ELR (cell line): ENCODE measurements around the gene SAMD14.

ENCODE experiments used
- DNase-seq: peaks from one replicate; pipeline ENCODE4 v3.0.0-alpha.2; 2015; ENCODE audit warnings: low read depth

SAMD14 gene

GRCh38 chr17:50096092-50096491 lies 33.9 kb downstream of the SAMD14 start:
- DNase-seq = no peak

- no peak for DNase-seq
Measured at GRCh38 chr17:50095626-50096037, 34.3 kb downstream of the SAMD14 start.

GRCh38 chr17:50094753-50095619 lies 35.0 kb downstream of the SAMD14 start, which contains the start of gene PDK2:
Gene PDK2 (plus strand): TSS chr17:50095351. CDS start chr17:50095436, 85 bp downstream.
- DNase-seq = peak; percentile 98

DNA sequence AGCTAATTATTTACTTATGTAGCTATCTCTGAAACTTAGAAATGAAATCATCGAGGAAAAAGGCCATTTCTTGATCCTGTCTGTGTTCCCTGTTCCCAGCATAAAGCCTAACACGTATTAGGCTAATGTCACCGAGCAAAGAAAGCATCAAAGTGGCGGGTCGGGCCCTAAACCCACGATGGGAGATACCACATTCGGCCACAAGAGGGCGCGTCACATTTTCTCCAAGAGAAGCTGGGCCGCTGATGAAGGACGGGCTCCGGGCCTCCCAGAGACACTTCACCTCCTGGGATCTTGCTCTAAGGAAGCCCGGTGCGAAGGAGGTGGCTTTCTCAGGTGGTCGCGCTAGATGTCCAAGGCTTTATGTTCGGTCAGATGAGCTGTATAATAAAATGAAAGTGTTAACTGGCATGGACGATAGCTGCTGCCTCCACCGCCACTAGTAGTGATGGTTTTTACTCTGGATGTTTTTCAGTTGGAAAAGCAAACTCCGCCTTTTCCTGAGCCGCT lies 35.7 kb downstream of the SAMD14 start:
- peak; percentile 94 for DNase-seq

- no peak for DNase-seq
Measured at GRCh38 chr17:50093807-50094206, 36.2 kb downstream of the SAMD14 start.

GRCh38 chr17:50093246-50093645 lies 36.7 kb downstream of the SAMD14 start:
- no peak for DNase-seq

DNA sequence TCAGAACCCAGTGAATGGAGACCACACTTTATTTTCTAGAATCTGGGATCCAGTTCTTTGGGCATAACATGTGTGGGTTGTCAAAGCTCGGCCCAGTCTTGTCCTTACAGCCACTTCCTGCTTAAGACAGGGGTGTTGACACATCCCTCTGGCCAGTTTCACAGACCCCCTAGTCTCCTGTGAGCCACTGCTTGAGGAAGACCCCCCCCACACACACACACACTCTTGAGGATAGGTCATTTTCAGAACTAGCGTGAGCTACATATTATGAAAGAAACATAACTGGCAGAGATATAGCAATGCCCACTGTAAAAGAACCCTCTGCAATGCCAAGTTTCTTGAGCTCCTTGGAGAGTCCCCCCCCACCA lies 38.1 kb downstream of the SAMD14 start:
- DNase-seq = no peak

DNA sequence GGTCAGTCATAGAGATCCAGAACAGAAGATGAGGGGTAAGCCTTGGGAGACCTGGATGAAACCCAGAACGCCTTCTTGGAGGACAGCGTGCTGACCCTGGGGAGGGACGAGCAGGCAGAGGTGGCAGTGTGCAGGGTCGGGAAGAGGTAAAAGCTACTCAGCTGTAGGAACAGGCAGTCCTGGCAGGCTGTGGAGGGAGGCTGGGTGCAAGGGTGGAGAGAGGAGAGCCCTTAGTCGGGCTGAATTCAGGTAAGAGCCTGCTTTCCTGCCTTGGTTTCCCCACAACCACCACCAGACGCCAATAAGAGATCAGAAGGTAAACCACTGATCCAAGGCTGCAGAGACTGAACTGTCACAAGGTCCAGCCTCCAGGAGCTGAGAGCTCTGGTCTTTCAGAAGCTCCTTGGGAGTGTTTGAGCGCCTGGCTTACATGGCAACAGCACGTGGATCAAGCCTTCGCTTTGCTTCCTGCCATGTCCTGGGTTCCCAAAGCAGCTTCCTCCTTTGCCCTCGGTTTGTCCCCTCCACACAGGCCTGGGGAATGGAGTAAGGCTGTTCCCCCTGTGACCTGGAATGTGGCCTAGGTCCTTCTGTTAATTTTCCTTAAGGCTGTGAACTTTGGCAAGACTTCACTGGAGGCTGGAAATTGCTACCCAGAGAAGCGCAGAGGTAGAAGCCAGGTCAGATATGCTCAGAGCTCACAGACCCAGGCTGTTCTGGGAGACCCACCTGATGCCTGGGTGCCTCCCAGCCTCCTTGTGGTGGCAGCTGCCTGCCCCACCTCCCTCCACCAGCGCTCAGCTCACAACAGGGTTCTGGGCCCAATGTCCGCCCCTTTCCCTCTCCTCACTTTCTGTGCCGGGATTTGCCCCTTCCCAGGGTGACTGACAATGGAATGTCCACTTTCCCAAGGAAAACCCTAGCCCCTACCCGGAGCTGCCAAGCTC lies 38.7 kb downstream of the SAMD14 start:
- no peak for DNase-seq

DNA sequence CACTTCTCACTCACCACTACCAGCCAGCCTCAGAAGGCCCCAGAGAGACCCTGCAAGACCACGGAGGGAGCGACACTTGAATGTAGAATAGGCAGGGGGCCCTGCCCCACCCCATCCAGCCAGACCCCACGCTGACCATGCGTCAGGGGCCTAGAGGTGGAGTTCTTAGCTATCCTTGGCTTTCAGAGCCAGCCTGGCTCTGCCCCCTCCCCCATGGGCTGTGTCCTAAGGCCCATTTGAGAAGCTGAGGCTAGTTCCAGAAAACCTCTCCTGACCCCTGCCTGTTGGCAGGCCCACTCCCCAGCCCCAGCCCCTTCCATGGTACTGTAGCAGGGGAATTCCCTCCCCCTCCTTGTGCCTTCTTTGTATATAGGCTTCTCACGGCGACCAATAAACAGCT lies 39.9 kb downstream of the SAMD14 start:
- no peak for DNase-seq

DNA sequence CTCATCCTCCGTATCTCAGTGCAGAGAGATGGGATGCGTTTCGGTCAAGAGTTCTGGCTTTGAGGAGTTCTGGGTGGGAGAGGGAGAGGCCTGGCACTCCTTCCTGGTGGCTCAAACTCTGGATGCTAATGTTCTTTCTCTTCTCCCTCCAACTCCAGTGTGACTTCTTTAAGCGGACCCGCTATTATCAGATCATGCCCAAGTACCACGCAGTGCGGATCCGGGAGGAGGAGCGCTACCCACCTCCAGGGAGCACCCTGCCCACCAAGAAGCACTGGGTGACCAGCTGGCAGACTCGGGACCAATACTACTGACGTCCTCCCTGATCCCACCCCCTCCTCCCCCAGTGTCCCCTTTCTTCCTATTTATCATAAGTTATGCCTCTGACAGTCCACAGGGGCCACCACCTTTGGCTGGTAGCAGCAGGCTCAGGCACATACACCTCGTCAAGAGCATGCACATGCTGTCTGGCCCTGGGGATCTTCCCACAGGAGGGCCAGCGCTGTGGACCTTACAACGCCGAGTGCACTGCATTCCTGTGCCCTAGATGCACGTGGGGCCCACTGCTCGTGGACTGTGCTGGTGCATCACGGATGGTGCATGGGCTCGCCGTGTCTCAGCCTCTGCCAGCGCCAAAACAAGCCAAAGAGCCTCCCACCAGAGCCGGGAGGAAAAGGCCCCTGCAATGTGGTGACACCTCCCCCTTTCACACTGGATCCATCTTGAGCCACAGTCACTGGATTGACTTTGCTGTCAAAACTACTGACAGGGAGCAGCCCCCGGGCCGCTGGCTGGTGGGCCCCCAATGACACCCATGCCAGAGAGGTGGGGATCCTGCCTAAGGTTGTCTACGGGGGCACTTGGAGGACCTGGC lies 40.8 kb downstream of the SAMD14 start:
- no peak for DNase-seq

GRCh38 chr17:50087912-50088405 lies 42.0 kb downstream of the SAMD14 start:
- DNase-seq = no peak

DNA sequence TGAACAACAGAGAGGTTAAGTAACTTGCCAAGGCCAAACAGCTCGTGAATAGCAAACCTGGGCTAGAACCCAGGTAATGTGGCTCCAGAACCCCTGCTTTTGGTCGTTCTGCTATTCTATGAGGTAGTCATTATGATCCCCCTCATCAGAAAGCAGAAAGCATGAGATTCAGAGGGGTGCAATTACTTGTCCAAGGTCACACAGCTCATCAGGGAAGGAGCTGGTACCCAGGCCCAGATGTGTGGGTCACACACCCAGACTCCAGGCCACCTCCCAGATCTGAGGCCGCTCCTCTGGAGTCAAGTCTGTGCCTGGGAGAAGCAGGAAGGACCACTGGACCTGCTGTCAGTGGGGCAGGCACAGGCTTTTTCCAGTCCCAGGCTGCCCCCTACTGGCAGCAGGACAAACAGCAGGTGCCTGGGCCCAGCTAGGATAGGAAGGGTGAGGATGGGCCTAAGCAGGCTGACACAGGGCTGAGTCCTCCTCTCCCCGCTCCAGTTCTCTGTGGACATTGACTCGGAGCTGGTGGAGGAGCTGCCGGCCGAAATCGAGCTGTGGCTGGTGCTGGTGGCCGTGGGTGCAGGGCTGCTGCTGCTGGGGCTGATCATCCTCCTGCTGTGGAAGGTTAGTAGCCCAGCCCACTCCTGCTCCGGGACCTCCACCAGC lies 42.6 kb downstream of the SAMD14 start:
- peak; percentile 87 for DNase-seq

DNA sequence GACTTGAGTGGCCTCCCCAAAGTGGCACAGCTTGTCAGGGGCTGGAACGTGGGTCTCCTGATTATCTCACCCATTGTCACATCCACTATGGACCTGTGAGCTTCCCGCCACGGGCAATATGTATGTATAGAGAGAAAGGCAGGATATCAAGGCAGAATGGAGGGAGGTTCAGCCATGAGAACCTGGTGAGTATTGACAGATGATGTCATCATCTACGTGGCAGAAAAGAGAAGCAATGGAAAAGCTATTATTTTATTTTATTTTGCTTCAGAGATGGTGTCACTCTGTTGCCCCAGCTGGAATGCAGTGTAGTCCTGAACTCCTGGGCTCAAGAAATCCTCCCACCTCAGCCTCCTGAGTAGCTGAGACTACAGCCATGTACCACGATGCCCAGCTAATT lies 48.2 kb downstream of the SAMD14 start:
- no peak for DNase-seq

DNA sequence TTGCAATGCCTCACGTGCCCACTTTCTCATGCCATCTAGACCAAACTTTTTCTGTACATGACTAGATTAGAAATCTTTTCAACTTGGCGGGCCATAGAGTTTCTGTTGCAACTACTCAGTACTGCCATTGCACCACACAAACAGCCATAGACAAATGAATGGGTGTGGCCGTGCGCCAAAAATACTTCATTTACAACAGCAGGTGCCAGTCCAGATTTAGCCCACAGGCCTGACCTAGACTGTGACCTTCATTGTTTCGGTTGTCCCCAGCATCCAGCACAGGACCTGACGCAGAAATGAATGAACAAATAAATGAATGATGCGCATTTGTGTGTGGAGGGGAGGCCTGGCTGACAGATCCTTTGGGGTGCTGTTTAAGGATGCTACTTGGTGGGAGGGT lies 49.1 kb downstream of the SAMD14 start:
- DNase-seq = no peak

DNA sequence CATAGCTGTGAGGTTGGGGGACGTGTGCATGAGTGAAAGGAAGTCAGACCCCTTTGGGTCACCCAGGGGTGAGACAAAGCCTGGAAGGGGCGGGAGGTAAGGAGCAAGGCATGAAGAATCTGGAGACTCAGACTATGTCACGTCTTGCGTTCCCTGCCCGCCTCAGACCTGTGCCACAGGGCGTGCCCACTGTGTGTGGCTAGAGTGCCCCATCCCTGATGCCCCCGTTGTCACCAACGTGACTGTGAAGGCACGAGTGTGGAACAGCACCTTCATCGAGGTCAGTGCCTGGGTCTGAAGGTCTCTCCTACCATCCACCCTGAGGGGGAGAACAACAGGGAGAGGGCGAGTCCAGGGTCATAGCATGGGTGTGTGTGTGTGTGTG lies 49.9 kb downstream of the SAMD14 start:
- DNase-seq = no peak

DNA sequence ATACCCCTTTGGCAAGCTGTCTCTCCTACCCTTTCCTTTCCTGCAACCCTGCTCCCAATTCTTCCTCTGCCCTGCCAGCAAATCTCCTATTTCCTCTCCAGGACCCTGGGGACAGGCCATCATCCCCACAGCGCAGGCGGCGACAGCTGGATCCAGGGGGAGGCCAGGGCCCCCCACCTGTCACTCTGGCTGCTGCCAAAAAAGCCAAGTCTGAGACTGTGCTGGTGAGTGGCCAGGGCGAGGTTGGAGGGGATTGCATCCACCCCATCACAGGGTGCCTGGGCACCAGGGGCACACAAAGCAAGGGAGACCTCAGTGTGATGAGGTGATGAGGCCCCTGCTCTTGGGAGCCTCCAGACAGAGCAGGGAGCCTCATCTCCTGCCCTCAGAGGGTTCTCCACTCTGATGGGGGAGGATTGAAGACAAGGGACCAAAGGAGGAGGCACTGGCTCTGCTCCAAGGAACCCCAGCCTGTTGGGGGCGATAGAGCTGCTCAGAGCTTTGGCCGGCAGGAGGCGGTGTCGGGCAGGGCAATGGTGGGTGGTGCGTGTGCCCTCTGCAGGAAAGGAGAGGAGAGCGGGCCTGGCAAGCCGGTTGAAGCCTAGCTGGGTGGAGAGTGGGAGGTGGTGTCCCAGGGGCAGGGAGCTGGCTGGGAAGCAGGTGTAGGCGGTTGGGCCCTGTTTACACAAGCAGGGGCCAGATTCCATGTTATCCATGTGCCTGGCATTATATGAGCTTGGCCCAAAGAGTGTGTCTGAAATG lies 50.4 kb downstream of the SAMD14 start:
- peak; percentile 72 for DNase-seq

GRCh38 chr17:50078430-50078829 lies 51.5 kb downstream of the SAMD14 start:
- no peak for DNase-seq

GRCh38 chr17:50076591-50077235 lies 53.2 kb downstream of the SAMD14 start:
- no peak for DNase-seq

DNA sequence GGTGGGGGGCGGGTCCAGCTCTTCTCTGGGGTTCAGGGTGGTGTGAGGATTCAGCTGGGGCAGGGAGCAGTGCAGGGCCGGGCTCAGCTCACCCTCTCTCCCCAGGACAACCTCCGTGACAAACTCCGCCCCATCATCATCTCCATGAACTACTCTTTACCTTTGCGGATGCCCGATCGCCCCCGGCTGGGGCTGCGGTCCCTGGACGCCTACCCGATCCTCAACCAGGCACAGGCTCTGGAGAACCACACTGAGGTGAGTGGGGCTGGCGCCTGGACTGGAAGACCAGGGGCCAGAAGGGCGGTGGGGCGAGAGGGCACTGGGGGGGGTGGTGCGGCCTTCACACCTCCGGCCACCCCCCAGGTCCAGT lies 53.8 kb downstream of the SAMD14 start:
- DNase-seq = no peak
